Uterus (tissue), 2 donors: ENCODE data around the gene HSD11B1L.

Experiments used
- POLR2A ChIP-seq, 2 donors: fragments of 450-650 bp; IDR thresholded peaks; one replicate each; pipeline ENCODE4 v1.6.1; 2016; ENCODE audit warnings: antibody characterized with exemption in 2 of 2, mild to moderate bottlenecking in 1 of 2, moderate library complexity in 1 of 2
- TF ChIP-seq, protein P1 (sequence below), 4 experiments: fragments of 200-600 bp in 2 of 4; fragments of 450-650 bp in 2 of 4; sonication (generic) in 2 of 4; IDR thresholded peaks; one replicate each; pipeline ENCODE4 v1.5.1; 2016 to 2019; ENCODE audit warnings: antibody characterized with exemption in 4 of 4, mild to moderate bottlenecking in 2 of 4, moderate library complexity in 1 of 4

DNA sequence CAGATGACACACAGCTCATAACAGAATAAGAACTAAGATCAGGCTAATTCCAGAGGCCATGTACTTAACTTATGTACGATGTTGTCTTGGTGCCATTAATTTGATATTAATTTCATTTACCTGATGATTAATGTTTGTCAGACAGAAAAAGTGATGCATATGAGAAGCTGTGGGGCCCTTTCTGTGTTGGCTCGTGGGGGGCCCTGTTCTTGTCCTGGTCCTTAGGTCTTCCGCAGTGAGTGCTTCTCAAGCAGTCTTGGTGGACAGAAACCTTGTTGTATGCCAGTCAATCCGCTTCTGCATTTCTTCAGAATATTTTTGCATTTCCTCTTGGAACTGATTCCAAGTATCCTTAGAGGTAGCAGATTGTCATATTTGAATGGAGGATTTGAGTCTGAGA is 37.8 kb upstream of the HSD11B1L start:
- TF ChIP-seq, protein P1, sequence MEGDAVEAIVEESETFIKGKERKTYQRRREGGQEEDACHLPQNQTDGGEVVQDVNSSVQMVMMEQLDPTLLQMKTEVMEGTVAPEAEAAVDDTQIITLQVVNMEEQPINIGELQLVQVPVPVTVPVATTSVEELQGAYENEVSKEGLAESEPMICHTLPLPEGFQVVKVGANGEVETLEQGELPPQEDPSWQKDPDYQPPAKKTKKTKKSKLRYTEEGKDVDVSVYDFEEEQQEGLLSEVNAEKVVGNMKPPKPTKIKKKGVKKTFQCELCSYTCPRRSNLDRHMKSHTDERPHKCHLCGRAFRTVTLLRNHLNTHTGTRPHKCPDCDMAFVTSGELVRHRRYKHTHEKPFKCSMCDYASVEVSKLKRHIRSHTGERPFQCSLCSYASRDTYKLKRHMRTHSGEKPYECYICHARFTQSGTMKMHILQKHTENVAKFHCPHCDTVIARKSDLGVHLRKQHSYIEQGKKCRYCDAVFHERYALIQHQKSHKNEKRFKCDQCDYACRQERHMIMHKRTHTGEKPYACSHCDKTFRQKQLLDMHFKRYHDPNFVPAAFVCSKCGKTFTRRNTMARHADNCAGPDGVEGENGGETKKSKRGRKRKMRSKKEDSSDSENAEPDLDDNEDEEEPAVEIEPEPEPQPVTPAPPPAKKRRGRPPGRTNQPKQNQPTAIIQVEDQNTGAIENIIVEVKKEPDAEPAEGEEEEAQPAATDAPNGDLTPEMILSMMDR (IDR thresholded peaks at IDR 0.05), result no peak
- no peak for TF ChIP-seq POLR2A (IDR thresholded peaks at IDR 0.05)
